Measurements from ENCODE around the gene COA1. TPM values are rescaled to one million over a fixed set of nuclear protein-coding genes. Genes with fewer than 3 reads are reported as not detected.
A peak's percentile ranks its signal among the peaks of the same experiment; 100 is the strongest.

The COA1 gene
- total RNA-seq, 2 donors from 2014 or later = 85.4 to 106 TPM

DNA sequence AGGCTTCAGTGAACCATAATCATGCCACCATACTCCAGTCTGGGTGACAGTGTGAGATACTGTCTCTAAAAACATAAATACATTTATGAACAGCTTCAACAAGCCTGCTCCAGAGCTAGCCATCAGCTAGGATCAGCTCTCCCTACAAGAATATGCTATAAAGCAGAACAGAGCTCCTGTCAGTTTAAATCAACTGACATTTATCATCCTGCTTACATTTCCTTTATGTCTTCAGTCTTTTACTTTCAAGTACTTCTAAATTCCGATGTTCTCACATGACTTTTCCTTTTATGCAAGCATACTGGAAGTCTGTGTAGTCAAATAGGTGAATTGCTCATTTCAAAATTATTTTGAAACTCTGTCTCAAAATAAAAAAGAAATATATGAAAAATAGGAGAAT, 64.6 kb downstream of the COA1 start:
- H3K36me3 Mint-ChIP-seq (ENCODE audit: insufficient read depth in 2 of 2) = peaks cover 12 to 41% of the 10 kb centered on the region in 2 donors
- ATAC-seq (replicated peaks in 1 of 2) (no peak), DNase-seq (no peak)
- peak overlapping the region; percentile 90 for H3K27ac Mint-ChIP-seq
- peaks cover 76% of the 10 kb centered on the region for H3K4me1 Mint-ChIP-seq (ENCODE audit: low read depth)
- peaks cover 3 to 8% of the 10 kb centered on the region in 2 donors for H3K9me3 Mint-ChIP-seq
- H3K27me3 Mint-ChIP-seq (ENCODE audit: low read depth) = no peaks in the 10 kb centered on the region
- peak overlapping the region; percentile 57 to 65 for H3K4me3 Mint-ChIP-seq

GRCh38 chr7:43660141-43660540, 69.2 kb downstream of the COA1 start:
- Mint-ChIP-seq H3K4me1 (ENCODE audit: low read depth) (peaks cover 84% of the 10 kb centered on the region), H3K27me3 (ENCODE audit: low read depth) (no peaks in the 10 kb centered on the region), H3K36me3 (ENCODE audit: insufficient read depth in 2 of 2) (peaks cover 7 to 27% of the 10 kb centered on the region in 2 donors), H3K27ac (peak overlapping the region; percentile 96), H3K4me3 (peak overlapping the region; percentile 12 to 54), H3K9me3 (no peaks in the 10 kb centered on the region)
- DNase-seq (no peak), ATAC-seq (replicated peaks in 1 of 2) (no peak)

DNA sequence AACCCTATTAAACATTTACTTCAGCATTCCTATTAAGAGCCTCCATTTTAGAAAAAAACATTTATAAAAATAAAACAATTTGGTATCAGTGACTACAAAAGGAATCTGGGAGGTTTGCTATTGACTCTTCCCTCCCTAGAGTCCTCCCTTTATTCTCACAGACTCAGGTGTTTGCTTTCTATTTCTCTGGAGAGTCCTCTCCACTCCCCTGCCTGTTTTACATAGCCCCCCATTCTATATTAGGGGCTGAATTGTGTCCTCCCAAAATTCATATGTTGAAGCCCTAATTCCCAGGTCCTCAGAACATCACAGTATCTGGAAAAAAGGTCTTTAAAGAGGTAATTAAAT, 69.8 kb downstream of the COA1 start:
- Mint-ChIP-seq H3K27ac (peak overlapping the region; percentile 96), H3K27me3 (ENCODE audit: low read depth) (no peaks in the 10 kb centered on the region), H3K9me3 (no peaks in the 10 kb centered on the region), H3K4me1 (ENCODE audit: low read depth) (peaks cover 81% of the 10 kb centered on the region), H3K4me3 (peak overlapping the region in 1 of 2 donors; percentile 23), H3K36me3 (ENCODE audit: insufficient read depth in 2 of 2) (peaks cover 7 to 25% of the 10 kb centered on the region in 2 donors)
- no peak for DNase-seq
- no peak for ATAC-seq (replicated peaks in 1 of 2)

DNA sequence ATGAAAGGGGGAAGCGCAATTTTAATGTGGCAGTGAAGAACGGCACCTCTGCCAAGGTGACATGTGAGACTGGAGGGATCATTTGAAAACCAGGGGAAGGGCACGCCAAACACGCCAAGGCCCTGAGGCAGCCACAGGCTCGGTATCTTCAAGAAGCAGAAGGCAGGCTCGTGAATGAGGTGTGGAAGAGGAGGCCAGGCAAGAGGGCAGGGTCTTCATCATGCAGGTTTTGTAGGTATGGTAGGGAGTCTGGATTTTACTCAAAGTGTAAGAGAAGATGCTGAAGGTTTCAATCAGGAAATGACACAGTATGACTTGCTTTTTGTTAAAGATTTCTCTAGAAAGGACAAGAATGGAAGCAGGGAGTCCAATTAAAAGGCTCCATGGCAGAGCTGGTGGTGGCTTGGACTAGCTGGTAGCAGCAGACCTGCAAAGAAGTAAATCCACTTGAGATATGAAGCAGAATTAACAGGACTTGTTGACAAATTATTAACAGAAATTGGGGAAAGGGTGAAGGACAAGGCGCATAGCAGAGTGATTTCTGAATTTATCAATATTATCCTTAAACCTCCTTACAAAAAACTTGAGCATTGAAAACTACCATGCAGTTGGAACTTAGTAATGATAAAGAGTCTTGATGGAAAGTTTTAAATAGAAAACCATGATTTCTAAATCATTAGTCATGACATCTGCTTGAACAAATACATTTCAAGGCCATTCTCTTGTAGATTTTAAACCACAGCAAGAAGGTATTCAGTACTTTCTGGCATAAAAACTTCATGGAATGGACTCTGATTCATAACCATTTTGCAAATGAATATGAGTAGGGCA, 70.4 kb downstream of the COA1 start:
- peaks cover 10 to 28% of the 10 kb centered on the region in 2 donors for H3K36me3 Mint-ChIP-seq (ENCODE audit: insufficient read depth in 2 of 2)
- no peaks in the 10 kb centered on the region for H3K27me3 Mint-ChIP-seq (ENCODE audit: low read depth)
- H3K4me1 Mint-ChIP-seq (ENCODE audit: low read depth) = peaks cover 81% of the 10 kb centered on the region
- peak overlapping the region; percentile 73 to 75 for H3K4me3 Mint-ChIP-seq
- ATAC-seq (replicated peaks in 1 of 2) = peak; percentile 98 to 99
- peak overlapping the region; percentile 96 for H3K27ac Mint-ChIP-seq
- DNase-seq = peak; percentile 69 to 77
- no peaks in the 10 kb centered on the region for H3K9me3 Mint-ChIP-seq

DNA sequence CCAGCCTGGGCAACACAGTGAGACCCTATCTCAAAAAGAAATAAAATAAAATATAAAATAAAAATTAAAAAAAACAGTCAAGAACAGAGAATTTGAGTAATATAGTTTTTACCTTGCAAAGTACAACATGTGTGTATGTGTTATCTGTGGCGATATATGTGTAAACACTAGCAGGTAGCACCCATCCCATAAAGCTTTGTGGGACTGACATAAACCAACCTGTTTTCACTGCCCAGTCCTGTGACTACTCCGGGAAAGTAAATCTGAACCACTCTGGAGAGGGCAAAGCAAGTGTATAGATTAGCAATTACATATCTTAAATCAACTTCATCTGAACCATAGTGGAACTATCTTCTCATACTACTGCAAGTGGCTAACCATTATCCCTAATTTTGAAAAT, 72.3 kb downstream of the COA1 start:
- H3K9me3 Mint-ChIP-seq = no peaks in the 10 kb centered on the region
- H3K27me3 Mint-ChIP-seq (ENCODE audit: low read depth) = no peaks in the 10 kb centered on the region
- peaks cover 10 to 21% of the 10 kb centered on the region in 2 donors for H3K36me3 Mint-ChIP-seq (ENCODE audit: insufficient read depth in 2 of 2)
- no peak for DNase-seq
- no peak for ATAC-seq (replicated peaks in 1 of 2)
- H3K4me3 Mint-ChIP-seq = peak overlapping the region in 1 of 2 donors; percentile 65
- peaks cover 86% of the 10 kb centered on the region for H3K4me1 Mint-ChIP-seq (ENCODE audit: low read depth)
- peak overlapping the region; percentile 82 for H3K27ac Mint-ChIP-seq

DNA sequence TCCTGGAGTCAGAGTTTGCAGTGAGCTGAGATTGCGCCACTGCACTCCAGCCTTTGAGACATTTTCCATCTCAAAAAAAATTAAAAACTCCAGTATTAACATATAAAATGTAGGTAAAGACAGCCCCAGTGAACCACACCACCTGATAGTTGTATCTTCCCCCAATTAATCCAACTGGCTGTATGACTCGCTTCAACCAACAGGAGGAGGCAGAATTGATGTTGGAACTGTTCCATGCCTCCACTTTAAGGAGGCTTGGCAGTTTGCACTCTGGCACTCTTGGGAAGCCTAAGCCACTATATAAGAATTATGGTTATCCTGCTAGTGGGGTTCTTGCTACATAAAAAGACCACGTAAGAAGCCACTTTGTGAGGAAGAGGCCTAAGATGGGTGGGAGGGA, 73.7 kb downstream of the COA1 start:
- no peak overlapping the region for H3K4me3 Mint-ChIP-seq
- DNase-seq (no peak), ATAC-seq (replicated peaks in 1 of 2) (no peak)
- H3K27ac Mint-ChIP-seq = no peak overlapping the region
- H3K4me1 Mint-ChIP-seq (ENCODE audit: low read depth) = peaks cover 92% of the 10 kb centered on the region
- peaks cover 7 to 16% of the 10 kb centered on the region in 2 donors for H3K36me3 Mint-ChIP-seq (ENCODE audit: insufficient read depth in 2 of 2)
- H3K9me3 Mint-ChIP-seq = no peaks in the 10 kb centered on the region
- H3K27me3 Mint-ChIP-seq (ENCODE audit: low read depth) = no peaks in the 10 kb centered on the region

GRCh38 chr7:43653891-43654504, 75.3 kb downstream of the COA1 start:
- Mint-ChIP-seq H3K4me3 (peak overlapping the region; percentile 39 to 72), H3K27me3 (ENCODE audit: low read depth) (no peaks in the 10 kb centered on the region), H3K27ac (peak overlapping the region; percentile 89), H3K36me3 (ENCODE audit: insufficient read depth in 2 of 2) (peaks cover 7 to 15% of the 10 kb centered on the region in 2 donors), H3K4me1 (ENCODE audit: low read depth) (peaks cover 94% of the 10 kb centered on the region), H3K9me3 (no peaks in the 10 kb centered on the region)
- DNase-seq (no peak), ATAC-seq (replicated peaks in 1 of 2) (no peak)

DNA sequence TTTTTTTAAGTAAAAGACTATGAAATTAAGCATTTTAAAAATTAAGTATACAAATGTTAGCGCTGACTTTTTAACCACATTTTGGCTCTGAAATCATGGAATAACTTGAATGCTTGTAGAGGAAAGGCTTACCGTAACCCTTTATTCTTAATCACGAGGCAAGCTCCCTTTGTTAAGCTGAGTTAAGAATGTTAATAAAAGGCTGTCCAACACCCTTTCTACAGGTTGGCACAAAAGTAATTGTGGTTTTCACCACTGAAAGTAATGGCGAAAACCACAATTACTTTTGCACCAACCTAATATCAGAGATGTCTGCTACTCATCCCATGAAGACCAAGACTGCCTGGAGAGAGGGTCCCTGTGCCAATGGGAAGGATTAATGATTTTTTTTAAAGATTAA, 75.9 kb downstream of the COA1 start:
- no peaks in the 10 kb centered on the region for H3K9me3 Mint-ChIP-seq
- H3K4me1 Mint-ChIP-seq (ENCODE audit: low read depth) = peaks cover 94% of the 10 kb centered on the region
- peak overlapping the region; percentile 89 for H3K27ac Mint-ChIP-seq
- peaks cover 7 to 13% of the 10 kb centered on the region in 2 donors for H3K36me3 Mint-ChIP-seq (ENCODE audit: insufficient read depth in 2 of 2)
- peak overlapping the region; percentile 39 to 72 for H3K4me3 Mint-ChIP-seq
- no peaks in the 10 kb centered on the region for H3K27me3 Mint-ChIP-seq (ENCODE audit: low read depth)
- ATAC-seq (replicated peaks in 1 of 2) = no peak
- DNase-seq = no peak

GRCh38 chr7:43652364-43652763, 77.0 kb downstream of the COA1 start:
- Mint-ChIP-seq H3K27me3 (ENCODE audit: low read depth) (no peaks in the 10 kb centered on the region), H3K4me3 (peak overlapping the region in 1 of 2 donors; percentile 65), H3K4me1 (ENCODE audit: low read depth) (peaks cover 94% of the 10 kb centered on the region), H3K27ac (peak overlapping the region; percentile 87), H3K9me3 (no peaks in the 10 kb centered on the region), H3K36me3 (ENCODE audit: insufficient read depth in 2 of 2) (peaks cover 6 to 10% of the 10 kb centered on the region in 2 donors)
- no peak for ATAC-seq (replicated peaks in 1 of 2)
- DNase-seq = no peak

DNA sequence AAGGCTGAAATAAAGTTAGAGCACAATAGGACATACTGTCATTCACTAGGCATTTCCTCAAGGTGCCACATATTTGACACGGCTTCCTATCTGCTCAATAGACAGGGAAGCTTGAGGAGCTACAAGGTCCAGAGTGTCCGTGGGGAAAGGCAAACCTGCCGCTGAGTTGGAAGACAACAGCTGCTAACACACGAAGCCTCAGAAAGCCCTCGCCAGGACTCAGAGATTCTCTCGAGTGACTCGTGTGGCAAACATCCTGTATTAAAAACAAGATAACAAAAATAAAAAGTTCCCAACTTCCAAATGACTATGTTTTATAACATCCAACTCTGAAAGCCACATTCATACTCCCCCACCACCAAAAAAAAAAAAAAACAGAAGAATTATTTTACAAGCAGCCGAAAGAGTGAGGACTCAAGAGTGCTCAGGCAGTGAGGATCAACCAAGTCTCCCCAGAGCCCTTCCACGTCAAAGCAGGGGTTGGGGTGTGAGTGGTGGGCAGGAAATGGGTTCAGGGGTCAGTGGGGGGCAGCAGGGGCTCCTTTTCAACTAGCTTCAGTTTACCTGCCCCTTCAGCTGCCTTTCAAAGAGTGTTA, 78.8 kb downstream of the COA1 start:
- Mint-ChIP-seq H3K36me3 (ENCODE audit: insufficient read depth in 2 of 2) (peaks cover 5 to 10% of the 10 kb centered on the region in 2 donors), H3K4me1 (ENCODE audit: low read depth) (peaks cover 94% of the 10 kb centered on the region)
- DNase-seq = no peak

DNA sequence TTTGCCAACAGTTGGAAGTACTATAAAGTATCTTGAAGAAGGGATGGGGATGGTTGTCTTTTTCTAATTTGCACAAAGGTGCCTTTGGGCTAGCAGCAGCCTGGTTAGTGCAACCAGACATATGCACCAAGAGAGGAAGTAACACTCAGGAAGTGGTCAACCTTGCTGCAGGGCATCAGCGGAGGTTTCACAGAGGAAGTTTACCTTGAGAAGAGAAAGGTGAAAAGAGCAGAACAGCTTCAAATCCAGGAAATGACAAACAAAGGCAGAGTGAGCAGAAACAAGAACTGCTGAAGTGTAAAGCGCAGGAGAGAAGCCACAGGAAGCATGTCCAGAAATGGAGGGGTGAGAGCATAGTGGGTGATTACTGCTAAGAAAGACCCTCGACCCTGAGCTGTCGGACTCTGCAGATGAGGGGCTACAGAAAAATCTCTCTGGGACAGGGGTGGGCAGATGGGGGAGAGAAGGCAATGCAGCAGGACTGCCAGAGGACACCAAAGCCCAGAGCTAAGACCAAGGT, 79.5 kb downstream of the COA1 start:
- Mint-ChIP-seq H3K27me3 (ENCODE audit: low read depth) (no peaks in the 10 kb centered on the region), H3K36me3 (ENCODE audit: insufficient read depth in 2 of 2) (peaks cover 6 to 13% of the 10 kb centered on the region in 2 donors), H3K4me1 (ENCODE audit: low read depth) (peaks cover 99% of the 10 kb centered on the region), H3K4me3 (peak overlapping the region; percentile 65 to 77), H3K9me3 (peaks cover 0 to under 1% of the 10 kb centered on the region in 2 donors), H3K27ac (peak overlapping the region; percentile 24)
- DNase-seq (peak; percentile 64 to 74), ATAC-seq (replicated peaks in 1 of 2) (peak; percentile 55 to 59)

More for the DNA sequence above, 78.8 kb downstream of the COA1 start:
- Mint-ChIP-seq H3K27ac (peak overlapping the region; percentile 24), H3K9me3 (no peaks in the 10 kb centered on the region), H3K27me3 (ENCODE audit: low read depth) (no peaks in the 10 kb centered on the region), H3K4me3 (peak overlapping the region; percentile 65 to 77)
- no peak for ATAC-seq (replicated peaks in 1 of 2)

GRCh38 chr7:43648473-43649406, 80.6 kb downstream of the COA1 start:
- Mint-ChIP-seq H3K4me1 (ENCODE audit: low read depth) (peaks cover 99% of the 10 kb centered on the region), H3K27me3 (ENCODE audit: low read depth) (no peaks in the 10 kb centered on the region), H3K4me3 (peak overlapping the region; percentile 65 to 77), H3K27ac (peak overlapping the region; percentile 24), H3K36me3 (ENCODE audit: insufficient read depth in 2 of 2) (peaks cover 7 to 17% of the 10 kb centered on the region in 2 donors), H3K9me3 (peaks cover 0 to 1% of the 10 kb centered on the region in 2 donors)
- peak; percentile 51 to 61 for ATAC-seq (replicated peaks in 1 of 2)
- peak; percentile 72 to 81 for DNase-seq
